GM23338 (cell line): Measurements from ENCODE around the gene EPHA4.

Source experiments
- CREB1 ChIP-seq: fragments of 250-450 bp; sonication (Bioruptor Pico); IDR thresholded peaks from 2 replicates; pipeline ENCODE4 v1.5.0; 2020; ENCODE audit warnings: low read depth, mild to moderate bottlenecking, moderate library complexity
- CTCF ChIP-seq, 2 experiments: fragments of 200-600 bp in 1 of 2; sonication (generic) in 1 of 2; conservative IDR thresholded peaks; 2 replicates each; pipeline versions ENCODE4 v1.5.1 to v1.6.1; 2016 to 2017; ENCODE audit warnings: antibody characterized with exemption in 2 of 2, low read depth in 2 of 2, mild to moderate bottlenecking in 2 of 2, moderate library complexity in 1 of 2
- ETS1 ChIP-seq: IDR thresholded peaks from 2 replicates; pipeline ENCODE4 v1.6.1; 2016; ENCODE audit warnings: antibody characterized with exemption
- EZH2 ChIP-seq: fragments of 200-600 bp; sonication (generic); IDR thresholded peaks from one replicate; pipeline ENCODE4 v1.8.0; 2017; ENCODE audit warnings: antibody characterized with exemption, mild to moderate bottlenecking, low read depth; ENCODE audit not compliant: unreplicated experiment
- EZH2phosphoT487 ChIP-seq: fragments of 200-600 bp; sonication (generic); IDR thresholded peaks from one replicate; pipeline ENCODE4 v1.8.1; 2018; ENCODE audit warnings: antibody characterized with exemption; ENCODE audit not compliant: unreplicated experiment
- JUNB ChIP-seq: IDR thresholded peaks from one replicate; pipeline ENCODE4 v1.6.1; 2016; ENCODE audit warnings: antibody characterized with exemption; ENCODE audit not compliant: unreplicated experiment
- NANOG ChIP-seq: IDR thresholded peaks from 2 replicates; pipeline ENCODE4 v1.6.1; 2016; ENCODE audit warnings: antibody characterized with exemption, borderline replicate concordance
- POLR2AphosphoS5 ChIP-seq: IDR thresholded peaks from 2 replicates; pipeline ENCODE4 v1.6.1; 2016; ENCODE audit warnings: antibody characterized with exemption, low read depth
- REST ChIP-seq: IDR thresholded peaks from one replicate; pipeline ENCODE4 v1.6.1; 2018; ENCODE audit warnings: antibody characterized with exemption; ENCODE audit not compliant: unreplicated experiment
- STAT1 ChIP-seq: IDR thresholded peaks from one replicate; pipeline ENCODE4 v1.6.1; 2016; ENCODE audit warnings: antibody characterized with exemption; ENCODE audit not compliant: unreplicated experiment
- ZNF114 ChIP-seq: fragments of 250-450 bp; sonication (Bioruptor Pico); IDR thresholded peaks from 2 replicates; pipeline ENCODE4 v1.5.0; 2020; ENCODE audit warnings: mild to moderate bottlenecking, moderate library complexity
- ZNF331 ChIP-seq: fragments of 250-450 bp; sonication (Bioruptor Pico); IDR thresholded peaks from 2 replicates; pipeline ENCODE4 v1.5.0; 2020; ENCODE audit warnings: low read depth, mild to moderate bottlenecking, moderate library complexity
- ZNF462 ChIP-seq: fragments of 250-450 bp; sonication (Bioruptor Pico); IDR thresholded peaks from 2 replicates; pipeline ENCODE4 v1.5.0; 2020; ENCODE audit warnings: mild to moderate bottlenecking, moderate library complexity

GRCh38 chr2:221449406-221449805, 122.7 kb downstream of the EPHA4 start:
- TF ChIP-seq CTCF (conservative IDR thresholded peaks at IDR 0.05; ENCODE audit: low read depth in 2 of 2) (no peak), POLR2AphosphoS5 (no peak), EZH2 (no peak), JUNB (no peak), EZH2phosphoT487 (no peak), ZNF331 (CRISPR knock-in tag) (no peak), REST (no peak), ZNF462 (CRISPR knock-in tag) (no peak), CREB1 (no peak), ZNF114 (no peak), ETS1 (no peak), NANOG (no peak), STAT1 (no peak)
